GM21515 (cell line): ENCODE measurements around the gene GCNT3.
"Not testable (repeated sequence)": the region's sequence is repeated elsewhere in the genome, so short reads cannot be mapped to it uniquely, and the experiment has no call there.

ENCODE experiments used
- ATAC-seq: cut with Tn5 transposase; IDR thresholded peaks from one replicate; pipeline ENCODE4 v1.9.1; 2021; ENCODE audit not compliant: unreplicated experiment

The GCNT3 gene

DNA sequence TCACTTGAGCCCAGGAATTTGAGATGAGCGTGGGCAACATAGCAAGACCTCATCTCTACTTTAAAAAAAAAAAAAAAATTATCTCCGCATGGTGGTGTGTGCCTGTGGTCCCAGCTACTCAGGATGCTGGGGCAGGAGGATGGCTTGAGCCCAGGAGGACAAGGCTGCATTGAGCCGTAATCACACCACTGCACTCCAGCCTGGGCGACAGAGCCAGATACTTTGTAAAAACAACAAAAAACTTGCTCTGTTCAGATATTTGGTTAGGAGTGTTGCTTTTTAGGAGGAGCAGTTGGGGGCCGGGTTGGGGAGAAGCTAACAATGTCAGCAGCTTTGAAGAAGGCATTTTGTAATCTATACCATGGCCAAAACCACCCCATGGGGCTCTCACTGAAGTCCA lies 4.1 kb downstream of the GCNT3 start:
- no peak for ATAC-seq

DNA sequence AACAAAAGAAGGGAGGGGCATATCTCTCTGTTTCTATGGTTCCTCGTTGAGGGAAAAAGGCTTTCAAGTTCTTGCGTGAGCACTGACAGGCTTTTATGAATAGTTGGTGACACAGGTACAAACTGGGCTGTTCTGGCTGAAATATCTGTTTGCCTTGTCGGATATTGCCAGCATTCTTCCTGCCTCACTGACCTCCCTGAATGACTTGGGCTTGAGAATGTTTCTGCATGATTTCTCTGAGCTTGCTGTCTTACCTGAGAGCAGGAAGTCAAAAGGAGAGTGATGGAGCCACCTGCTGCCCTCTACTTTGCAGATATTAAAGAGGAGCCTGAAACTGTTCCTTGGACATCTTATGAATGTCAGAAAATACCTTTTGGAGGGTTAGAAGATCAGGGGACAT lies 4.8 kb downstream of the GCNT3 start:
- ATAC-seq = no peak

DNA sequence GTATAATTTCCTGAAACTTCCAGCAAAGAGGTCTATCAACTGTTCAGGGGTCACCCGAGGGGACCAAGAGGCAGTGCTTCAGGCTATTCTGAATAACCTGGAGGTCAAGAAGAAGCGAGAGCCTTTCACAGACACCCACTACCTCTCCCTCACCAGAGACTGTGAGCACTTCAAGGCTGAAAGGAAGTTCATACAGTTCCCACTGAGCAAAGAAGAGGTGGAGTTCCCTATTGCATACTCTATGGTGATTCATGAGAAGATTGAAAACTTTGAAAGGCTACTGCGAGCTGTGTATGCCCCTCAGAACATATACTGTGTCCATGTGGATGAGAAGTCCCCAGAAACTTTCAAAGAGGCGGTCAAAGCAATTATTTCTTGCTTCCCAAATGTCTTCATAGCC lies 6.8 kb downstream of the GCNT3 start:
- no peak for ATAC-seq

DNA sequence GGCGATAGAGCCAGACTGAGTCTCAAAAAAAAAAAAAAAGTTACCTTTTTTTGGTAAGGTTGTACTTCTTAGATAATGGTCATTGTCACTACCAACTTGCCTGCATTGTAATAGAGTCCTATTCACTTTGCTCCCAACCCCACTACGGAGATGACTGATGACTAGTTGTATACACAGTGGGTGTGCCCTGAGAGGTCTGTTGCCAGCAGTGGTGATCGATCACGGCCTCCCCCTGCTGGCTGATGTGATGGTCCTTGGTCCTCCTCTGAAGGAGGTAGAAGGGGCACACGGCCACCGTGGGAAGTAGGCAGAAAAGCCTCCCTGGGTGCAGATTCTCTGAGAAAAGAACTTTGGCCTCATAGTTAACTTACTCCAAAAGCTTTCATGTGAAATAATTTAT lies 10.7 kb downstream of the GCNT3 start:
- no peak for ATAC-seq

DNA sequence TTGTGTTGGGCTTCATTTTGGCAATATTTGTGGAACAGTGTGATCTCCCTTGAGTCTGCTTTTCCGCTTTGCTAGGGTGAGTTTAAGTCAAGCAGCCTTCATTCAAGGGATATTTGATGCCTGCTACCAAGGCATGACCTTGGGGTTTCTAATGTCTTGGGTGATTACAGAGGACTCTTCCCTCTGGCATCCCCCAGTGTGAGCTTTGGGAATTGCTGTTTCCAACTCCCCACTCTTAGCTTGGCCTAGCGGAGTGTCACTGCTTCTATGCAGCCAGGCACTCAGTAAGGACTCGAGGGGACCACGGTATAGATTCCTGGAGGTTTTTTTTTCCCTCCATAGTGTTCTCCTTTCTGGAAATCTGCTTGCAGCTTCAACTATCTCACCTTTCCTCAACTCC lies 21.1 kb downstream of the GCNT3 start:
- ATAC-seq = no peak

DNA sequence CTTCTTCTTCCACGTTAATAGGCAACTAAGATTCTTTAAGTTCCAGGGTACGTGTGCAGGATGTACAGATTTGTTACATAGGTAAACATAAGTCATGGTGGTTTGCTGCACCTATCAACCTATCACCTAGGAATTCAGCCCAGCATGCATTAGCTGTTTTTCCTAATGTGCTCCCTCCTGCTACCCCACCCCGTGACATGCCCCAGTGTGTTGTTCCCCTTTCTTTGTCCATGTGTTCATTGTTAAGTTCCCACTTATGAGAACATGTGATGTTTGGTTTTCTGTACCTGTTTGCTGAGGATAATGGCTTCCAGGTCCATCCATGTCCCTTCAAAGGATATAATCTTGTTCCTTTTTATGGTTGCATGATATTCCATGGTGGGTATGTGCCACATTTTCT lies 24.6 kb downstream of the GCNT3 start:
- no peak for ATAC-seq

DNA sequence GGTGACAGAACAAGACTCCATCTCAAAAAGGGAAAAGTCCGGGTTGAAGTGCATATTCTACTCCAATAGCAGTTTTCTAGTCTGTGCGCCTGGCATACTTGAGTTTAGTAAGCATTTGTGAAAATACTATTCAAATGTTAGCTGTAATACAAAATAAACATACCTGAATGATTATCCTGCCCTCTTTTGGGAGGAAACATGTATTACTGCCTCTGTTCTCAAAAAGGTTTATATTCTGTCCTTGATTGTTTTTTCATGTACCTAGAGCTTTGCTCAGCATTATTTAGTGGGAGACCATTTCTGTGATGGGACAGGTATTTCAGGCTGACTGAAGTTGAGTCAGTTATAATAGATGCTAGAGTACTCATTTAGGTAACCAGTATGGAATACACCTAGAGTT lies 25.9 kb downstream of the GCNT3 start:
- not testable (repeated sequence) for ATAC-seq

DNA sequence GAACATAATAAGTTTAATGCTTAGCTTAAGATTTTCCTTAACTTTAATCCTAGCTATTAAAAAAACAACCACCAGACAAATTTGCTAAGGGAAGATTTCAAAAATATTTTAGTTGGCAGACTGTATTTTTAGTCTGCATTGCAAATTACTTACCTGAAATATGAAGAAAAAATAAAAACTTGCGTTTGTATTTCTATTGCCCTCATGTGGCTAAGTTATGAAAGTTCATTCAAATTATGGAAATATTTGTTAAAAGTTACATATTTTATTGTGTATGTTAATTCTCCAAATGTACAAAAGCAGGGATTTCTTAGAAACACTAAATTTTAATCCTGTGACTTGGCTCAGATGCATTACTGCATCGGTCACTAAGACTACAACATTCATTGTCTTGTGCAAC lies 30.8 kb downstream of the GCNT3 start:
- ATAC-seq = no peak

DNA sequence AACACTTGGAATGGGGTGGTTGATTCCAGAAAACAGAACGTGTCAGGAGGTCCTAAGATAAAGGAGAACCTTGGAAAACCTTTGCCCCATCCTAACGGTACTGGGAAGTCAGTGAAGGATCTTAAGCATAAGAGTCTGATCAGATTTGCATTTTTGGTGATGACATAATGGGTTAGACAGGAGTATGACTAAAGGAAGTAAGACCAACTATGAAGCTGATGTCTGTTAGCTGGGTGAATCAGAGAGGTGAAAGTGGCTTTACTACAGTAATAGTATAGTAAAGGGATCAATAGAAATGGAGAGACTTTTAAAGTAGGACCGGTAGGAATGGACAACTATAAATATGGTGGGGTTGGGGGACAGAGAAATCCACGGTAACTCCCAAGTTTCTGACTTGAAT lies 33.2 kb downstream of the GCNT3 start:
- no peak for ATAC-seq

DNA sequence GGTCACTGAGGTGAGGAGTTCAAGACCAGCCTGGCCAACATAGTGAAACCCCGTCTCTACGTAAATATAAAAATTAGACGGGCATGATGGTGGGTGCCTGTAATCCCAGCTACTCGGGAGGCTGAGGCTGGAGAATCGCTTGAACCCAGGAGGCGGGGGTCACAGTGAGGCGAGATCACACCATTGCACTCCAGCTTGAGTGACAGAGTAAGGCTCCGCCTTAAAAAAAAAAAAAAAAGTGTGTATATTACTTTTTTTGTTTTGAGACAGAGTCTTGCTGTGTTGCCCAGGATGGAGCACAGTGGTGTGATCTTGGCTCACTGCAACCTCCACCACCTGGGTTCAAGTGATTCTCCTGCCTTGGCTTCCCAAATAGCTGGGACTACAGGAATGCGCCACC lies 34.2 kb downstream of the GCNT3 start:
- not testable (repeated sequence) for ATAC-seq

DNA sequence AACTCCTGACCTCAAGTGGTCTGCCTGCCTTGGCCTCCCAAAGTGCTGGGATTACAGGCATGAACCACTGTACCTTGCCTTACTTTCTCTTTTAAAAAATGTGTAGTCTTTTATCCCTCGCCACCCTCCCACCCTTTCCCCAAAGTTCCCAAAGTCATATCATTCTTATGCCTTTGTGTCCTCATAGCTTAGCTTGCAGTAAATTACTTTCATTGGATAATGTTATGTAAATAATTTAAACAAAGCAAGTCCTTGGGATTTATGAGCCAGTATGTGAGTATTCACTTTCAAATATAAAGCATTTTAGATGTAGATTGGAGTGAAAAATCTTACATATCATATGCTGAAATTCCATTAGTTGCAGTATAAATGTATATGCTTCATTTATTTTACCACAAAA lies 34.7 kb downstream of the GCNT3 start:
- no peak for ATAC-seq

DNA sequence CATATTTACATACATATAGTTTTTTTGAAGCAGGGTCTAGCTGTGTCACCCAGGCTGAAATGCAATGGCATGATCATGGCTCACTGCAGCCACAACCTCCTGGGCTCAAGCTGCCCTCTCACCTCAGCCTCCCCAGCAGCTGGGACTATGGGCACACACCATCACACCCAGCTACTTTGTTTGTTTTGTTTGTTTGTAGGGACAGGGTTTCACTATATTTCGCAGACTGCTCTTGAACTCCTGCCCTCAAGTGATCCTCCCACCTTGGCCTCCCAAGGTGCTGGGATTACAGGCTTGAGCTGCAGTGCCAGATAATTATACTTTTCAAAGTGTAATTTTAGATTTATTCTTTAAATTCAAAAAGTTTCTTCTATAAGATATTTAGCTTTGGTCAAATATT lies 35.5 kb downstream of the GCNT3 start:
- ATAC-seq = no peak

DNA sequence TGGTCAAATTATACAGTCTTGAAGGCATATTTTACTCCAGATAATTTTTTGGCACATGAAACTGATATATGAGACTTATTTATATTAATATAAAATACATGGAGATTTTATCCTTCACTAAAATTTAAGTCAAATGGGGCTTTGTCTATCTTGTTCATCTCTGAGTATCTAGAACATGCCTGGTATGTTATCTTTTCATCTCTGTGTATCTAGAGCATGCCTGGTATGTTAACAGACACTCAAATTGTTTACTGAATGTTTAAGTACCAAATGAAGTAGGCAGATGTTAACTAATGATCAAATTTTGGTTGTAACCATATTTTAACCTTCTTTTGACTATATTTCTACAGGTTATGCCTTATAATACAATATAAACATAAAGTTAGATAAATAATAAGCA lies 38.0 kb downstream of the GCNT3 start:
- ATAC-seq = no peak

DNA sequence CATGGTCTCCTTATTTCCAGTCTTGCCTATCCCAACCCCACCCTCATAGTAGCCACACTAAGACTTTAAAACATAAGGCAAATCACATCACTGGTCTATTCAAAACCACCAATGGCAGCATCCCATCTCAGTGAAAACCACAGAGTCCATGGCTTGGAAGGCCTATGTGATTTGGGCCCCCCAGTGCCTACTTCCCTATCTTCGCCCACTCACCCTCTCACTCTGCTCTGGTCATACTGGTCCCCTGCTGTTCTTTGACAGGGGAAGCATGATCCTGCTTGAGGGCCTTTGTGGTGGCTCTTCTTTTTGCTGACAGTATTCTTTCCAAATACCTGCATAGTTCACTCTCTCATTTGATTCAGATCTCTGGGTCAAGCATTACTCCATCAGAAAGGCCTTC lies 42.5 kb downstream of the GCNT3 start:
- ATAC-seq = no peak

DNA sequence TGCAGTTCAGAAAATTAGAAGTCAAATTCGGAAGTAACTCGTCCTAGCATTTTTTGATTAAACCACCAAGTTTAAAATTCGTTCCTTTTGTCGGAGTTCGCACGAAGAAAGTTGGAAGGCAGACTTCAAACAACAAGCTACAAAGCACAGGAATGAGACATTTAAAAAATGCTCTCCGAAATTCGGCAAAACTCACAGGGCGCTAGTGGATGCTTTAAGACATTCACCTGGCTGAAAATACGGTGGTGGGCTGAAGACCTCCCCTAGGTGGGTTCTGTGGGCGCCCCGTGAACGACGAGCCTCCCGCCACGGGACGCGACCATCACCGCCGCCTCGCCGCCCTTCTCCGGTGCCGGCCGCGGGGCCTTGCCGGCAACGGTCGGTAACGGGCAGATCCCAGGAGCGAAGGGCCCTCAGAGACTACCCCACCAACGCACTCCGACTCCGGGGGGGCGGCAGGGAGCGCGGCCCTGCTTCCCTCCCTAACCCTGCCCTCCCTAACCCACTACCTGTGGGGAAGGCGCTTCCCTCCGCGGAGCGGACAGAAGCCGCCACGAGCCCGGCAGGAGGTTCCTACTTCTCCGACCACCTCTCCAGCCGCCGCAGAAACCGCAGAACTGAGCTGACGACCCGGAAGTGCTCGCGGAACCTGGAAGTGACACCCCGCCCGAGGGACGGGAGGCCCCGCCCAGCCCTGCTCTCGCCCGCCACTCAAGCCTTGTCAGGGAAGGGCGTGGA lies 45.5 kb downstream of the GCNT3 start, which contains the start of gene GTF2A2:
GTF2A2 (minus strand) TSS at position 619 of the 738 bp plus-strand sequence. CDS start 5,238 bp downstream, outside the sequence.
- peak; percentile 99 for ATAC-seq

DNA sequence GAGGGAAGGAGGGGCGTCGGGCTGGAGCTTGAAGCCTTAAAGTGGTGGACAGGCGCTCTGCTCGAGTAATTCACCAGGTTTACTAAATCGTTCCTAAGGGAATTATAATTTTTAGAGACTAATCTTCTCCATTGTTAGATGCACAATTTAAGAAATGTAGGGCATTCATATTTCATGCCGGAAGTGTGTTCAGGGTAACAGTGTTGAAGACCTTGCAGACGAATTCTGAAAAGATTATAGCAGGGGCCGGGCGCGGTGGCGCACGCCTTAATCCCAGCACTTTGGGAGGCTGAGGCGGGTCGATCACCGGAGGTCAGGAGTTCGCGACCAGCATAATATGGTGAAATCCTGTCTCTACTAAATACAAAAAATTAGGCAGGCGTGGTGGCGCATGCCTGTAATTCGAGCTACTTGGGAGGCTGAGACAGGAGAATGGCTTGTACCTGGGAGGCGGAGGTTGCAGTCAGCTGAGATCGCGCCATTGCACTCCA lies 46.1 kb downstream of the GCNT3 start:
- ATAC-seq = no peak

DNA sequence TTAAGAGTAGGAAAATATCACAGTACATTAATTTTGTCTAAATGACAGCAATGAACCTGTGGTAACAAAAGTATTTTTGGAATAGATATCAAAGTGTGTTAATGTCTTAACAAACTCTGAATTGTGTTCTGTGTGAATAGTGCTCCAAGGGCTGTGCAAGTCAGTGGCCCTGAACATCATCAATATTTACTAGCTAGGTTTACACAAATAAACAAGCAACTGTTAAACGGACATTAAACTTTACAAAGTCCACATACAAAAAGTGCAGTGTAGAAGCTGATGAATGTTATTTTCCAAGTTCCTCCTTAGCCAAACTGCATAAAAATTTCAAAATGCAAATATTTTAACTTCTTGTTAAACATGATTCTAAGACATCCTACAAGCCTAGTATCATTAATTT lies 47.8 kb downstream of the GCNT3 start:
- no peak for ATAC-seq

DNA sequence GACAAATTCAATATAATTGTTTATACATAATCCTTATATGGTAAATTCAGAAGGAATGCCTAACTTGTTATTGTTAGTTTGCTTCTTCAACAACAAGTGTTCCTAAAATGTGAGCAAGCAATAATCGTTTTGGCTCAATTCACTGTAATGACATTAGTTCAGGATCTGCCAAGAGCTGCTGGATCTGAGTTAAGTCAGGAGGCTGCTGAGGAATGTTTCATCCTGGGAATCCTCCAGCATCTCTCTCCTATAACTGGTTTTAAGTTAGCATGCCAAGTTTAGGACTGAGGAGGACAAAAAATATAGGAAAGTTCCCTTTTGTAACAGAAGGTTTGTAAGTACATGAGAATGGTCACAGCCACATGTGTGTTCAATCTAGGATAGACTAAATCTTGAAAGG lies 50.7 kb downstream of the GCNT3 start:
- ATAC-seq = no peak

DNA sequence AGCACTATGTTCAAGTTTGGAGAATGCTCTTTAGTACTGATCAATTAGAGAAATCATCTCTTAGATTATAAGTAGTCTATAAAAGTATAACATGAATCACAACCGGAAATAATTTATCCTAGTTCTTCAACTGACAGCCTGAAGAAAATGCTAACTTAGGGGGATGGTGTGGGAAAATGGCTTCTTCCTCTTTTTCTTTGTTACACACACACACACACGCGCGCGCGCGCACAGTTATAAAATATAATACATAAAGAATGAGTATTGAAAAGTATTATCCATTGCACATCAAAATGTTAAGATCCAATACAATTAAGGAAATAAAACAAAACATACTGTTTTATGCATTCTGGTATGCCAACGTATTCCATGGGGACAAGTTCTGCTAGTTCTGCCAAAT lies 57.0 kb downstream of the GCNT3 start:
- ATAC-seq = no peak
